Measurements from ENCODE around the gene AIFM2. TPM values are rescaled to one million over a fixed set of nuclear protein-coding genes. Genes with fewer than 3 reads are reported as not detected.

AIFM2 gene
- total RNA-seq, 6 donors from 2014 or later, result 12.0 to 21.0 (median 17.2) TPM

- Histone ChIP-seq H3K36me3 (peaks cover 0 to 10% (median 6%) of the 10 kb centered on the region in 4 donors), H3K4me1 (peaks cover 11 to 30% (median 18%) of the 10 kb centered on the region in 4 donors), H3K4me3 (no peak overlapping the region), H3K27me3 (no peaks in the 10 kb centered on the region), H3K27ac (no peak overlapping the region), H3K9me3 (no peaks in the 10 kb centered on the region)
- ATAC-seq (ENCODE audit: low FRiP score in 2 of 2) (no peak), DNase-seq (no peak)
- no peak for TF ChIP-seq EP300 (IDR thresholded peaks at IDR 0.05)
- no peak for TF ChIP-seq POLR2A (IDR thresholded peaks at IDR 0.05)
- TF ChIP-seq CTCF (IDR thresholded peaks at IDR 0.05), result no peak
- TF ChIP-seq POLR2AphosphoS5 (IDR thresholded peaks at IDR 0.05), result no peak
- WGBS, 2 donors, result 90 to 100% methylated on average over 2 to 10 of the region's 10 CpGs
Observed at GRCh38 chr10:70142555-70142954, 9.9 kb upstream of the AIFM2 start.

GRCh38 chr10:70140297-70140696, 7.7 kb upstream of the AIFM2 start:
- Histone ChIP-seq H3K4me3 (no peak overlapping the region), H3K27me3 (no peaks in the 10 kb centered on the region), H3K27ac (no peak overlapping the region), H3K36me3 (peaks cover 0 to 10% (median 6%) of the 10 kb centered on the region in 4 donors), H3K4me1 (peaks cover 9 to 13% (median 9%) of the 10 kb centered on the region in 4 donors), H3K9me3 (no peaks in the 10 kb centered on the region)
- ATAC-seq (ENCODE audit: low FRiP score in 2 of 2) (no peak), DNase-seq (no peak)
- WGBS, 2 donors, result 89 to 93% methylated on average over 5 of the region's 5 CpGs
- TF ChIP-seq EP300 (IDR thresholded peaks at IDR 0.05) (no peak), CTCF (IDR thresholded peaks at IDR 0.05) (no peak), POLR2AphosphoS5 (IDR thresholded peaks at IDR 0.05) (no peak), POLR2A (IDR thresholded peaks at IDR 0.05) (no peak)

- H3K27me3 ChIP-seq, result no peaks in the 10 kb centered on the region
- H3K4me3 ChIP-seq, result no peak overlapping the region
- H3K27ac ChIP-seq, result no peak overlapping the region
- DNase-seq, result no peak
- H3K4me1 ChIP-seq, result peaks cover 5 to 9% (median 6%) of the 10 kb centered on the region in 4 donors
- WGBS, 2 donors, result 95 to 97% methylated on average over 6 of the region's 6 CpGs
- peaks cover 0 to 10% (median 6%) of the 10 kb centered on the region in 4 donors for H3K36me3 ChIP-seq
- H3K9me3 ChIP-seq, result no peaks in the 10 kb centered on the region
- TF ChIP-seq EP300 (IDR thresholded peaks at IDR 0.05), result no peak
- no peak for TF ChIP-seq POLR2AphosphoS5 (IDR thresholded peaks at IDR 0.05)
- no peak for ATAC-seq (ENCODE audit: low FRiP score in 2 of 2)
Observed at GRCh38 chr10:70139997-70140250, 7.3 kb upstream of the AIFM2 start.

- peaks cover 0 to 10% (median 6%) of the 10 kb centered on the region in 4 donors for H3K36me3 ChIP-seq
- no peak overlapping the region for H3K27ac ChIP-seq
- DNase-seq, result peak; percentile 11 to 59
- TF ChIP-seq POLR2AphosphoS5 (IDR thresholded peaks at IDR 0.05) (no peak), POLR2A (IDR thresholded peaks at IDR 0.05) (no peak), EP300 (IDR thresholded peaks at IDR 0.05) (no peak), CTCF (IDR thresholded peaks at IDR 0.05) (no peak)
- 94 to 96% methylated on average over 7 to 11 of the region's 11 CpGs for WGBS, 2 donors
- H3K4me3 ChIP-seq, result no peak overlapping the region
- ATAC-seq (ENCODE audit: low FRiP score in 2 of 2), result no peak
- H3K9me3 ChIP-seq, result no peaks in the 10 kb centered on the region
- H3K4me1 ChIP-seq, result peaks cover 0 to 4% (median under 1%) of the 10 kb centered on the region in 4 donors
- H3K27me3 ChIP-seq, result no peaks in the 10 kb centered on the region
Observed at GRCh38 chr10:70139151-70139996, 6.7 kb upstream of the AIFM2 start.

- no peak for TF ChIP-seq EP300 (IDR thresholded peaks at IDR 0.05)
- no peak for TF ChIP-seq POLR2A (IDR thresholded peaks at IDR 0.05)
- TF ChIP-seq POLR2AphosphoS5 (IDR thresholded peaks at IDR 0.05), result no peak
- TF ChIP-seq CTCF (IDR thresholded peaks at IDR 0.05), result no peak
- 86 to 93% methylated on average over 11 to 12 of the region's 14 CpGs for WGBS, 2 donors
- DNase-seq, result peak; percentile 15 to 37
- ATAC-seq (ENCODE audit: low FRiP score in 2 of 2), result no peak
- no peak overlapping the region for H3K27ac ChIP-seq
- peaks cover 0 to 10% (median 6%) of the 10 kb centered on the region in 4 donors for H3K36me3 ChIP-seq
- H3K4me3 ChIP-seq, result no peak overlapping the region
- peaks cover 0 to 5% (median 2%) of the 10 kb centered on the region in 4 donors for H3K4me1 ChIP-seq
- H3K27me3 ChIP-seq, result no peaks in the 10 kb centered on the region
- no peaks in the 10 kb centered on the region for H3K9me3 ChIP-seq
Observed at GRCh38 chr10:70137927-70138883, 5.6 kb upstream of the AIFM2 start.
